Adrenal gland (tissue), 12 donors: Measurements from ENCODE around the gene NAA40. TPM values are rescaled to one million over a fixed set of nuclear protein-coding genes. Genes with fewer than 3 reads are reported as not detected.

Experiments used
- DNase-seq, 7 donors: peaks; one replicate each; pipeline ENCODE4 v3.0.0-alpha.2; 2019 to 2020
- H3K27ac ChIP-seq, 5 donors: fragments of 200-600 bp; sonication (generic) in 4 of 5; 1 replicate in 3 of 5; 2 replicates in 2 of 5; pipeline versions ENCODE4 v1.5.1 to v1.8.0; 2016 to 2020; ENCODE audit warnings: mild to moderate bottlenecking in 1 of 5
- H3K27me3 ChIP-seq: fragments of 200-600 bp; 2 replicates; pipeline ENCODE4 v1.8.0; 2021
- H3K36me3 ChIP-seq, 2 donors: fragments of 200-600 bp; replicated peaks in 1 of 2; 1 replicate in 1 of 2; 2 replicates in 1 of 2; pipeline versions ENCODE4 v1.5.1 to v1.8.0; 2018 to 2022
- H3K4me1 ChIP-seq, 2 donors: fragments of 200-600 bp; replicated peaks in 1 of 2; 1 replicate in 1 of 2; 2 replicates in 1 of 2; pipeline versions ENCODE4 v1.5.1 to v1.8.0; 2018 to 2021
- H3K4me3 ChIP-seq, 4 donors: fragments of 200-600 bp; sonication (generic) in 3 of 4; one replicate each; pipeline ENCODE4 v1.5.1; 2016 to 2018
- H3K9me3 ChIP-seq, 3 donors: fragments of 200-600 bp; sonication (generic) in 1 of 3; replicated peaks in 1 of 3; 1 replicate in 2 of 3; 2 replicates in 1 of 3; pipeline versions ENCODE4 v1.5.1 to v1.8.0; 2016 to 2021
- CTCF ChIP-seq, 6 experiments: fragments of 450-650 bp in 4 of 6; fragments of 200-600 bp in 2 of 6; sonication (generic) in 1 of 6; IDR thresholded peaks; 1 replicate in 5 of 6; 2 replicates in 1 of 6; pipeline versions ENCODE4 v1.5.1 to v1.8.0; 2016 to 2021; ENCODE audit warnings: antibody characterized with exemption in 6 of 6, mild to moderate bottlenecking in 2 of 6, moderate library complexity in 1 of 6
- POLR2A ChIP-seq, 2 donors: fragments of 450-650 bp; IDR thresholded peaks; one replicate each; pipeline ENCODE4 v1.6.1; 2017; ENCODE audit warnings: antibody characterized with exemption in 2 of 2, mild to moderate bottlenecking in 2 of 2, moderate library complexity in 1 of 2
- WGBS, 4 donors: extraction: QIAGEN DNeasy Blood & Tissue Kit in 2 of 4; methylation state at CpG; one replicate each; pipeline versions ENCODE4 v1.1.5 to v1.1.7; 2013 to 2017; 5-methylcytosine and 5-hydroxymethylcytosine counted together
- intact Hi-C, 2 donors: fragments of 100-400 bp; cut with DNase I; formaldehyde crosslinking; loops; one replicate each; pipeline versions ENCODE4 v1.14.1 to v1.15.0; 2022 to 2023
- polyA plus RNA-seq, 3 donors: library from polyadenylated mRNA; stranded (reverse); fragments of 200-250 nt in 2 of 3; fragments of 350-450 nt in 1 of 3; fragmentation: Illumina TruSeq in 1 of 3; extraction: RNeasy Lipid Tissue Mini Kit (QIAGEN cat#74804) in 1 of 3; gene quantifications; one replicate each; pipeline ENCODE4 v1.2.3, GENCODE V29; 2013 to 2014
- total RNA-seq, 9 donors: library from RNA; depleted of rRNA in 4 of 9; stranded (reverse); fragments of >200 nt in 4 of 9; fragments of 120-200 nt in 1 of 9; fragmentation: NEBNext Ultra II Directional in 1 of 9; extraction: Animal tissue kit (Norgen Biotek cat#: 25700) in 1 of 9; gene quantifications; one replicate each; pipeline versions ENCODE4 v1.1.0 to v1.2.4, GENCODE V29; 2013 to 2023
- donor health status: healthy with polysubstance abuse.
- donor health status: Bipolar disorder and iron deficiency.
- donor health status: DM: yes; HTN: yes; CAD: no.
- donor health status: DM: no; HTN: no; CAD: no.
- donor health status: DM: no; HTN: no; CAD: no.
- donor health status: DM: yes; HTN: yes; CAD: no.

Gene NAA40
- total and polyA plus RNA-seq, 12 donors: 11.6 to 61.3 (median 20.0) TPM

GRCh38 chr11:63918507-63919191 lies 20.2 kb upstream of the NAA40 start:
- no peak for DNase-seq
- Histone ChIP-seq H3K9me3 (no peaks in the 10 kb centered on the region), H3K4me1 (peaks cover 20 to 45% of the 10 kb centered on the region in 2 donors), H3K27me3 (no peaks in the 10 kb centered on the region), H3K27ac (peak overlapping the region in 4 of 5 donors; percentile 34 to 81 (median 60)), H3K4me3 (peak overlapping the region in 1 of 4 donors; percentile 60), H3K36me3 (no peaks in the 10 kb centered on the region)
- WGBS, 4 donors: 57 to 69% (median 63%) methylated on average over 7 to 9 of the region's 9 CpGs
- TF ChIP-seq CTCF (IDR thresholded peaks at IDR 0.05): no peak
- no peak for TF ChIP-seq POLR2A (IDR thresholded peaks at IDR 0.05)
- intact Hi-C loops: no loop called here

GRCh38 chr11:63919267-63920125 lies 19.3 kb upstream of the NAA40 start:
- TF ChIP-seq POLR2A (IDR thresholded peaks at IDR 0.05) (no peak), CTCF (IDR thresholded peaks at IDR 0.05) (no peak)
- no peaks in the 10 kb centered on the region for H3K36me3 ChIP-seq
- peak overlapping the region in 2 of 5 donors; percentile 61 to 81 for H3K27ac ChIP-seq
- no peaks in the 10 kb centered on the region for H3K27me3 ChIP-seq
- H3K4me3 ChIP-seq: peak overlapping the region in 1 of 4 donors; percentile 1
- H3K9me3 ChIP-seq: no peaks in the 10 kb centered on the region
- DNase-seq: no peak
- peaks cover 20 to 45% of the 10 kb centered on the region in 2 donors for H3K4me1 ChIP-seq
- intact Hi-C loops: no loop called here
- 31 to 52% (median 40%) methylated on average over 5 to 41 of the region's 41 CpGs for WGBS, 4 donors

- intact Hi-C loops: no loop called here
- H3K4me1 ChIP-seq: peaks cover 20 to 45% of the 10 kb centered on the region in 2 donors
- no peaks in the 10 kb centered on the region for H3K36me3 ChIP-seq
- 15 to 40% (median 33%) methylated on average over 7 to 22 of the region's 22 CpGs for WGBS, 4 donors
- H3K4me3 ChIP-seq: no peak overlapping the region
- TF ChIP-seq CTCF (IDR thresholded peaks at IDR 0.05) (no peak), POLR2A (IDR thresholded peaks at IDR 0.05) (no peak)
- H3K27me3 ChIP-seq: no peaks in the 10 kb centered on the region
- peak; percentile 67 to 88 (median 82) for DNase-seq
- H3K27ac ChIP-seq: peak overlapping the region in 2 of 5 donors; percentile 61 to 65
- no peaks in the 10 kb centered on the region for H3K9me3 ChIP-seq
Measured at GRCh38 chr11:63920126-63920938, 18.5 kb upstream of the NAA40 start.
